Ascending aorta (tissue), 2 donors: ENCODE results near the gene PASK. TPM values are rescaled to one million over a fixed set of nuclear protein-coding genes. Genes with fewer than 3 reads are reported as not detected.

Source experiments
- DNase-seq, 2 donors: peaks; one replicate each; pipeline ENCODE4 v3.0.0-alpha.2; 2019; ENCODE audit warnings: low spot score in 2 of 2
- H3K27ac ChIP-seq, 2 donors: fragments of 200-600 bp; sonication (generic); one replicate each; pipeline ENCODE4 v1.5.1; 2016 to 2017; ENCODE audit warnings: mild to moderate bottlenecking in 1 of 2
- H3K27me3 ChIP-seq: fragments of 200-600 bp; sonication (generic); one replicate; pipeline ENCODE4 v1.5.1; 2017
- H3K36me3 ChIP-seq, 2 donors: fragments of 200-600 bp; sonication (generic); one replicate each; pipeline ENCODE4 v1.5.1; 2016
- H3K4me1 ChIP-seq, 2 donors: fragments of 200-600 bp; sonication (generic); one replicate each; pipeline ENCODE4 v1.5.1; 2016 to 2017; ENCODE audit warnings: mild to moderate bottlenecking in 1 of 2
- H3K4me3 ChIP-seq, 2 donors: fragments of 200-600 bp; sonication (generic); one replicate each; pipeline ENCODE4 v1.5.1; 2016 to 2017; ENCODE audit warnings: mild to moderate bottlenecking in 1 of 2
- H3K9me3 ChIP-seq, 2 donors: fragments of 200-600 bp; sonication (generic); one replicate each; pipeline ENCODE4 v1.5.1; 2016
- CTCF ChIP-seq, 3 experiments: fragments of 200-600 bp in 2 of 3; fragments of 450-650 bp in 1 of 3; sonication (generic) in 2 of 3; IDR thresholded peaks; one replicate each; pipeline ENCODE4 v1.5.1; 2016 to 2019; ENCODE audit warnings: antibody characterized with exemption in 3 of 3, mild to moderate bottlenecking in 1 of 3, moderate library complexity in 1 of 3
- intact Hi-C: fragments of 100-400 bp; cut with DNase I; formaldehyde crosslinking; loops from one replicate; pipeline ENCODE4 v1.15.1; 2023
- total RNA-seq: library from RNA; depleted of rRNA; stranded (reverse); fragments of >200 nt; gene quantifications from one replicate; pipeline ENCODE4 v1.1.0, GENCODE V29; 2016

The PASK gene
- total RNA-seq, 1 donor from 2014 or later = not detected

GRCh38 chr2:241139531-241140444, 9.5 kb downstream of the PASK start:
- Histone ChIP-seq H3K9me3 (no peaks in the 10 kb centered on the region), H3K4me3 (no peak overlapping the region), H3K36me3 (no peaks in the 10 kb centered on the region), H3K4me1 (no peaks in the 10 kb centered on the region), H3K27ac (no peak overlapping the region), H3K27me3 (no peaks in the 10 kb centered on the region)
- no peak for DNase-seq
- no peak for TF ChIP-seq CTCF (IDR thresholded peaks at IDR 0.05)
- intact Hi-C loops = loop anchor here (10.0 kb wide), 1 partner anchor 575 kb away; the partner anchor contains the start of genes DUSP28 and RNPEPL1

- Histone ChIP-seq H3K27ac (no peak overlapping the region), H3K27me3 (no peaks in the 10 kb centered on the region), H3K4me3 (no peak overlapping the region), H3K4me1 (no peaks in the 10 kb centered on the region), H3K36me3 (no peaks in the 10 kb centered on the region), H3K9me3 (no peaks in the 10 kb centered on the region)
- no peak for TF ChIP-seq CTCF (IDR thresholded peaks at IDR 0.05)
- DNase-seq = no peak
- intact Hi-C loops = no loop called here
These were observed 10.8 kb downstream of the PASK start for GRCh38 chr2:241138471-241138870.

GRCh38 chr2:241137276-241138190, 11.7 kb downstream of the PASK start:
- intact Hi-C loops = no loop called here
- no peak for TF ChIP-seq CTCF (IDR thresholded peaks at IDR 0.05)
- no peaks in the 10 kb centered on the region for H3K9me3 ChIP-seq
- no peak overlapping the region for H3K27ac ChIP-seq
- H3K36me3 ChIP-seq = no peaks in the 10 kb centered on the region
- no peaks in the 10 kb centered on the region for H3K27me3 ChIP-seq
- no peaks in the 10 kb centered on the region for H3K4me1 ChIP-seq
- H3K4me3 ChIP-seq = no peak overlapping the region
- DNase-seq = no peak

GRCh38 chr2:241136661-241137260, 12.5 kb downstream of the PASK start:
- DNase-seq = no peak
- H3K36me3 ChIP-seq = no peaks in the 10 kb centered on the region

More at GRCh38 chr2:241136661-241137260, 12.5 kb downstream of the PASK start:
- no peaks in the 10 kb centered on the region for H3K4me1 ChIP-seq
- no peak overlapping the region for H3K4me3 ChIP-seq
- no peak for TF ChIP-seq CTCF (IDR thresholded peaks at IDR 0.05)
- H3K27me3 ChIP-seq = no peaks in the 10 kb centered on the region
- intact Hi-C loops = no loop called here
- no peaks in the 10 kb centered on the region for H3K9me3 ChIP-seq
- no peak overlapping the region for H3K27ac ChIP-seq
